Measurements from ENCODE around the gene DOCK9.

DOCK9 gene, protein sequence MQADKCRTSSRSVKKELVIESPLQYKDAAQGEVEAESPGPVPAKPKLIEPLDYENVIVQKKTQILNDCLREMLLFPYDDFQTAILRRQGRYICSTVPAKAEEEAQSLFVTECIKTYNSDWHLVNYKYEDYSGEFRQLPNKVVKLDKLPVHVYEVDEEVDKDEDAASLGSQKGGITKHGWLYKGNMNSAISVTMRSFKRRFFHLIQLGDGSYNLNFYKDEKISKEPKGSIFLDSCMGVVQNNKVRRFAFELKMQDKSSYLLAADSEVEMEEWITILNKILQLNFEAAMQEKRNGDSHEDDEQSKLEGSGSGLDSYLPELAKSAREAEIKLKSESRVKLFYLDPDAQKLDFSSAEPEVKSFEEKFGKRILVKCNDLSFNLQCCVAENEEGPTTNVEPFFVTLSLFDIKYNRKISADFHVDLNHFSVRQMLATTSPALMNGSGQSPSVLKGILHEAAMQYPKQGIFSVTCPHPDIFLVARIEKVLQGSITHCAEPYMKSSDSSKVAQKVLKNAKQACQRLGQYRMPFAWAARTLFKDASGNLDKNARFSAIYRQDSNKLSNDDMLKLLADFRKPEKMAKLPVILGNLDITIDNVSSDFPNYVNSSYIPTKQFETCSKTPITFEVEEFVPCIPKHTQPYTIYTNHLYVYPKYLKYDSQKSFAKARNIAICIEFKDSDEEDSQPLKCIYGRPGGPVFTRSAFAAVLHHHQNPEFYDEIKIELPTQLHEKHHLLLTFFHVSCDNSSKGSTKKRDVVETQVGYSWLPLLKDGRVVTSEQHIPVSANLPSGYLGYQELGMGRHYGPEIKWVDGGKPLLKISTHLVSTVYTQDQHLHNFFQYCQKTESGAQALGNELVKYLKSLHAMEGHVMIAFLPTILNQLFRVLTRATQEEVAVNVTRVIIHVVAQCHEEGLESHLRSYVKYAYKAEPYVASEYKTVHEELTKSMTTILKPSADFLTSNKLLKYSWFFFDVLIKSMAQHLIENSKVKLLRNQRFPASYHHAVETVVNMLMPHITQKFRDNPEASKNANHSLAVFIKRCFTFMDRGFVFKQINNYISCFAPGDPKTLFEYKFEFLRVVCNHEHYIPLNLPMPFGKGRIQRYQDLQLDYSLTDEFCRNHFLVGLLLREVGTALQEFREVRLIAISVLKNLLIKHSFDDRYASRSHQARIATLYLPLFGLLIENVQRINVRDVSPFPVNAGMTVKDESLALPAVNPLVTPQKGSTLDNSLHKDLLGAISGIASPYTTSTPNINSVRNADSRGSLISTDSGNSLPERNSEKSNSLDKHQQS (N-terminal part only)

DNA sequence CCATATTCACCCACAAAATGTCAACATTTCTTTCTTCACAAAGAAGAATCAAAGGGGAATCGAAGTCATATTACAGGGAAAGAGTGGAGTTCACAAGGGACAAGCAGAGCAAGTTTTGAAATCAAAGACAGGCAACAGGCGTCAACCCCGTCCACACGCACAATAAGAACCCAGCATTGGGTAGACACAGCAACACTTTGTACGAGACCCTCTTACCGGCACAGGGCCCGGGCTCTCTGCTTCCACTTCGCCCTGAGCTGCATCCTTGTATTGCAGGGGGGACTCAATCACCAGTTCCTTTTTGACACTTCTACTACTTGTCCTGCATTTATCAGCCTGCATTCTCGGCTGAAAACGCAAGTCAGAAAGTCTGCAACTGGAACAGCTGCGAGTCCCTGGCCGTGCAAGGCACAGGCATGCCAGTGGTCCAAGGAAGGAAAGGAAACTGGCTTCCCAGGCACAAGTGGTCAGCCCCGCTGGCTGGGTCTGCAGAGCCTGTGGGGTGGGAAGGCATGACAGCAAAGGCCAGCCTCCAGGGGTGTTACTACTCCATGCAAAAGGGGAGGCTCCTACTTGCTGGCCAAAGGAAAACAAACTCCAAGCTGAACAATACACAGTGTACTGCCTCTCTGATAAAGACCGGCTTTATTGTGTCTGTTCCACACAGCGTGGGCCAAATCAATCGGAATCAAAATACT is at the start of gene DOCK9:
TSS of gene DOCK9 (minus strand) at position 497 of the 698 bp plus-strand sequence. CDS start at position 342, 155 bp downstream.
- DNase-seq (ENCODE audit: low spot score): peak; percentile 86

DNA sequence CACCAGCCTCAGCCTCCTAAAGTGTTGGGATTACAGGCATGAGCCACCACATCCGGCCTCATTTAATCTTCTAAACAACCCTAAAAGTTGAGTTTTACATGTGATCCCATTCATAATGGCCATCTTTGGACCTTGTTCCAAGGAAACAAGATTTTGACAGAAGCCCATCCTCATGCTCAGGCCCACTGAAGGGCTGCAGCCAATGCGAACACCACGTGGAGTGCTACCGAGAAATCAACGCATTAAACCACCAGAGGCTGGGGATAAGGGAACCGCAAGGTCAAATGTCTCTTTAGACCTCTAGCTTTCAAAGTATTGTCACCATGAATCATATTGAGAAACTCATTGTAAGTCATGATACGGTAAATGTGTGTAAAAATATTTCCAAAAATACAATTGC is 49.4 kb upstream of the DOCK9 start:
- no peak for DNase-seq (ENCODE audit: low spot score)

DNA sequence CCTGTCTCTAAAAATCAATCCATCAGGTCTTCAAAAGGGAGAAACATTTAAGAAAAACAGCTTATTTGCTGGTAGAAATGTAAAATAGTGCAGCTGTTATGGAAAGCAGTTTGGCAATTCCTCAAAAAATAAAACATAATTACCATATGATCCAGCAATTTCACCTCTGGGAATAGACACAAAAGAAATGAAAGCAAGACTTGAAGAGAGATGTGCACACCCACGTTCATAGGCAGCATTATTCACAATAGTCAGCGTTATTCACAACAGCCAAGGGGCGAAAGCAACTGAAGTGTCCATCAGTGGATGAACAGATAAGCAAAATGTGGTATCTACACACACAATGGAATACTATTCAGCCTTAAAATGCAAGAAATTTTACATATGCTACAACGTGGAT is 45.1 kb upstream of the DOCK9 start:
- no peak for DNase-seq (ENCODE audit: low spot score)

DNA sequence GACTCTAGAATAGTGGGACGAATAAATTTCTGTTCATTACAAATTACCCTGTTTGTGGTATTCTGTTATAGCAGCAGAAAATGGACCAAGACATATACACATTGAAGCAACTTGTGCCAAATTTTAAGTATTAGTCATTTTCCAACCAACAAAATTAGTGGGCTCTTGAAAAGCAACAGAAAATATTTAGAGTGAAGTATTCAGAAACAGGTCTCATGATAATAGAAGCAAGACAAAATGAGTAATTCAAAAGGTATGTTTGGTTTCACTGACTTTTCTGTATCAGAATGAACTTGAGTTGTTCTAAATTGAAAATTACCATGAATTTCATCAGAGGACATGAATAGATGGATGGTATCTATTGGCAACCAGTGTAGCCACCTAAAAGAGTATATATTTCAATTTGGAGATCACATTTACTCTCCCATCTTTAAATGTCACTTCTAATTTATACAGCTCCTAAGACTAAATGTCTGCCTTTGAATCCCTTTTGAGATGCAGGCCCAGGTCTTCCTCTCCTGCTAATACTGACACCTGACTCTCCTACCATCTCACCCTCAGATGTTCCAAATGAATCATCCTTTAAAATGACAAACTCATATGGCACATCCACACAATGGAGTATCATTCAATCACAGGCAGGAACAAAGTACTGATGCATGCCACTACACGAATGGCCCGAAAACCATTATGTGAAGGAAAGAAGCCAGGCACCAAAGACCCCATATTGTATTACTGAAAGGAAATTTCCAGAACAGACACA is 40.7 kb upstream of the DOCK9 start:
- no peak for DNase-seq (ENCODE audit: low spot score)

DNA sequence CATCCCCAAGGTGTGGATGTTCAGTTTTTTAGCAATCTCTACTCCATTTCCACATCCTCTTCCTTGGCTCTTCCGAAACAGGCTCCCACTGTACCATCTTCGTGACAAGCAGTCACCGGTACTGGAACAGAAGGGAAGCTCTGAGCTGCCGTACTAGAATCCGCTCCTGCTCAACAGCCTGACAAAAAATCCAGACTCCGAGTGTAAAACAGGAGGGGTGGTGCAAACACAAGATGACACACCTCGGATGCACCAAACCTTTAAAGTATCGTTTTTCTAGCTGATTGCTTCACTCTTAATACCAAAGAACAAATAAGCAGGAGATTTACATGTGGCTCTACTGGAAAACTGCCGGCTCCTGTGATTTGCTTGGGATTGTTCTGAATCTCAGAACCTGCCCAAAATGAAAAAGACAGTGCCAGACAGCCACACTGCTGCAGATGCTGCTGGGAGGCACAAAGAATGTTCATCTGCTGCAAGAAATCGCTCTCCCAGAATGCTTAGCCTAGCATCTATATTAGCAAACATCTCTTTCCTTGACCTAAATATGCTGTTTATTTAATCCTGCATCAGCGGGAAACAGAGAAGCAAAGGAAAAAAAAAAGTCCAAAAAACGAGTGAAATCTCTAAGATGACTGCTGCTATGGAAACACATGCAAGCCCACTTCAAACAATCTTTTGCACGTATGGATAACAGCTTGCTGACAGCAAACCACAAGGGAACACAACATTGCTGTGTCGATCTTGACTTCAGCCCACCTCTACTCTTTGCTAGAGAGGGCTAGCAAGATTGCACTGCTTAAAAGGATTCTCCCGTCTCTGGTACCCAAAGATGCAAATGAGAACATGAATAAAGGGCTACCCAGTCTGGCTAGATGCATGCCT is 38.0 kb upstream of the DOCK9 start:
- no peak for DNase-seq (ENCODE audit: low spot score)

DNA sequence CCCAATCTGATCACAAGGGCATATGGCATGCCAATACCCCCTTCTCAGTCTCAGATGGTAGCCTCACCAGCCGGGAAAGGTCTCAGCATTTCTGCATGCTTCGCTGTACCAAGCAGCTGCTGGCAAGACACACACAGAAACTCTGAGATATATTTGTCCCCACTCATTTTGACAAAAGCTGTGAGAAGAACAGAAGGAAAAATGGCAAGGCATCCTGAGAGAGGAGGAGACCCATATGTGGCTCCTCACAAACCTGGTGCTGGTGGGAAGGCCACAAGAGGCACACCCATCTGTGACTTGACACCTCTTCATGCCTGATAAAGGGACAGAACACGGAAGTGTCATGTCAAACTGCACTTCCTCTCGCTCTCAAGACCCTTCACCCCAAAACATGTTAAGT is 36.7 kb upstream of the DOCK9 start:
- DNase-seq (ENCODE audit: low spot score): no peak

DNA sequence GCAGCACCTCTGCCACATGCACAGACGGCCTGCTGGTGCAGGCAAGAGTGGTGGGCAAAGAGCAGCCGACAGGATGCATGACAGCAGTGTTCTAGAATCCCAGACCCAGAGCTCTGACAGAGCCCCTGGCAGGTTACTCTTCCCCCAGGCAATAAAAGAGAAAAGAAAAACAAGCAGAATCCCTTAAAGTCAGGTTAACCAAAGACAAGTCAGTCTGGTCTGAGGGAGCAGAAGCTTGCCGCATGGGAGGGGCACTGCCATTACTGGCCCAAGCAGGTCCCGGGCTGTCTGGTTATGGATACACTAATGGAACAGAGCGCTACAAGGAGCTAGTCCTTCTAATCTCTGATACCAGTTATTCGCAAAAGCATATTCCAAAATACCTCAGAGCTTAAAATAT is 36.1 kb upstream of the DOCK9 start:
- no peak for DNase-seq (ENCODE audit: low spot score)

DNA sequence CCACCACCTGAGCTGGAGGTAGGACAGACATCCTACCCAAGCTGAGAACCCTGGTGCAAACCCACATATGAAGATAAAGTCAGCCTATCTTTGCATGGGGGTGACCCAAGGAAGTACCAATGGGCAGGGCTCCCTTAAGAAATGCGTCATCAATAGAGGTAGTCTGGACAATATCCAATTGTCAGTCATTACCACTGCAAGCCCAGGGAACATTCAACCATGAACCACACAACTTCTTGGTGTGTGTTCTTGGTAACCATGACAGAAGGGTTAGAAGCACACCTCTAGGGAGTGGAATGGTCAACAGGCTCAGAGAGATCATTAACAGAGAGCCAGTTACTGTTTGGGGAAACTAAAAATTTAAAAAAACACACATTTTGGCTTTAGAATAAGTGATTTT is 34.7 kb upstream of the DOCK9 start:
- DNase-seq (ENCODE audit: low spot score): no peak

DNA sequence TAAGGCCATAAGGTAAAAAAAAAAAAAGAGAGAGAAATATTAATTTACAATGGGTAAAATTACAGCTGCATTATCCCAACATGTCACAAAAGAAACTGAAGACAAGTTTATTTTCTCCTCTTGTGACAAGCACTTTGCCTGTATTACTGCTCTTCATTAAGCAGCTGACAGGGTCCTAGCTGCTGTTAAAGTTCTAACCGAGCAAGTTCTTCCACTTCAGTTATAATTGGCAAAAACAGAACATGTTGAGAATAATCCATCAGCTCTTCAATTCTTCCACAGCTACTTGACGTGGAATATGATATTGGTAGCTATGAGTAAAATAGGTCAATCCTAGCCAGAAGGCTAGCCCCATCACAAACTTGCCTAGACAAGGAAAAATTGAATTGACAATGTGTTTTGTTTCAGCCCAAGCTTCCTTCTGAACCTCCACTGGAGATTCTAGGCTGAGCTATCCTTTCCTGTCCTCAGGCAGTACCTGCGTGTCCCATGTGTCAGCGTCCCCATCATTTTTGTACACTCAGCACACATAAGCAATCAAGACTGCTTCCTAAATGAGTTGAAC is 32.2 kb upstream of the DOCK9 start:
- DNase-seq (ENCODE audit: low spot score): no peak

DNA sequence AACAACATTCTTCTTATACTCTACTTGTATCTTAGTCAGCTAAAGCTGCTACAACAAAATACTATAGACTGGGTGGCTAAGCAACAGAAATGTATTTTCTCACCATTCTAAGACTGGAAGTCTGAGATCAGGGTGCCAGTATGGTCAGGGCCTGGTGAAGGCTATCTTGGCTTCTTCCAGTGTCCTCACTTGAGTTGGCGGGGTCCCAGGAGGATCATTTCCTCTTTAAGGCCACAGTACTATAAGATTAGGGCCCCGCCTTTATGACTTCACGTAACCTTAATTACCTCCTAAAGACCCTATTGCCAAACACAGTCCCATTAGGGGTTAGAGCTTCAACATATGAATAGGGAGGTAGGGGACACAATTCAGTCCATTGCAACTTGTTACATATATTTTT is 30.7 kb upstream of the DOCK9 start:
- DNase-seq (ENCODE audit: low spot score): no peak

DNA sequence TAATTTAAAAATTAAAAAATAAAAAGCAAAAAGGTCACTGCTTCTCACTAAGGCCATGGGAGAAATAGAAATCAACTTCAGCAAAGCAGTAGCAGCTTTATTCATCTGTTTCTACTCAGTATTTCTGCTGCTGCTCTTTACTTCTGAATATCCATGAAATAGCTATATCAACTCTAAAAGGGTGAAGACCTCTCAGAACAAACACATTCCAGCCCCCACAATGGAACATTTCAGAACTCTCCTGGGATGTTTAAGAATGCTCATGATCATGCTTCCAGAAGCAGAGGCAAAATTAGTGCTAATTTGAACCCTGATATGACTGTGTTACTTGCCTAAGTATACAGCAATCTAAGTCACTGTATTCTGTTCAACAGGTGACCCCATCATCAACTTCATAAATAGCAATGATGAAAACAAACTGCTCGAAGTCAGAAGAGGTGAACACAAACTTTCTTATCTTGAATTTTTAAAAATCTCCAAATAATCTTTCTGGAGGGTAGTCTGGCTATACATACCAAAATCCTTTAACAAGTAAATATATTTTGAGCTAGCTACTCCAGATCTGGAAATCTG is 29.6 kb upstream of the DOCK9 start:
- DNase-seq (ENCODE audit: low spot score): no peak

DNA sequence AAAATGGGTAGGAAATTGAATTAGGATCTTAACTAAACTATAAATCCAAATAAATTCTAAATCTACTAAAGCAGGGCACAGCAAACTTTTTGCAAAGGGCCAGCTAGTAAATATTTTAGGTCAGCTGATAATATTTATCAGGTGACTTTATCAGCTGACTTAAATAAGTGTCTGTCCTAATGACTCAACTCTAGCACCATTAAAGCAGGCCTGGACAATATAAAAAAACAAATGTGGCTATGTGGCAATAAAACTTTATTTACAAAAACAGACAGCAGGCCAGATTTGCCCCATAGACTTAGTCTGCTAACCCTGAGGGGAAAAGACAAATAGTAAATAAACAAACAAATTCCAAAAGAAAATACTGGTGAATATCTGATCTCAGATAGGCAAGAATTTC is 27.7 kb upstream of the DOCK9 start:
- no peak for DNase-seq (ENCODE audit: low spot score)

DNA sequence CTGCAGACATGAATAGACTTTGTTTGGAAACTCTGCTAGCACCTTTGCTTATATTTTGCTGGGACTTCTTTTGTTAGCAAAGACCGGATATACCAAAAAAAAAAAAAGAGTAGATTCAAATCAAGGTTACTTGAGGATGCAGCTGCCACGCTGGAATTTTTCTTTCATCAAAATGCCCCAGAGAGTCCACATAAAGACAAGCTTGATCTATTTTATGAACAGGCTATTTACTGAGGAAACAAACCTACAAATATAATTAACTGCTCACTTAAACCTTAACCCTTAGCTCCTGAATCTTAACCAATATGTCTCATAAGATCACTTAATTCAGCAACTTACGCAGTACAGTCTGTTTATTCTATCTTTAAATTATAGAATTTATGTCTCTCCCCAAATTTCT is 27.1 kb upstream of the DOCK9 start:
- DNase-seq (ENCODE audit: low spot score): no peak

DNA sequence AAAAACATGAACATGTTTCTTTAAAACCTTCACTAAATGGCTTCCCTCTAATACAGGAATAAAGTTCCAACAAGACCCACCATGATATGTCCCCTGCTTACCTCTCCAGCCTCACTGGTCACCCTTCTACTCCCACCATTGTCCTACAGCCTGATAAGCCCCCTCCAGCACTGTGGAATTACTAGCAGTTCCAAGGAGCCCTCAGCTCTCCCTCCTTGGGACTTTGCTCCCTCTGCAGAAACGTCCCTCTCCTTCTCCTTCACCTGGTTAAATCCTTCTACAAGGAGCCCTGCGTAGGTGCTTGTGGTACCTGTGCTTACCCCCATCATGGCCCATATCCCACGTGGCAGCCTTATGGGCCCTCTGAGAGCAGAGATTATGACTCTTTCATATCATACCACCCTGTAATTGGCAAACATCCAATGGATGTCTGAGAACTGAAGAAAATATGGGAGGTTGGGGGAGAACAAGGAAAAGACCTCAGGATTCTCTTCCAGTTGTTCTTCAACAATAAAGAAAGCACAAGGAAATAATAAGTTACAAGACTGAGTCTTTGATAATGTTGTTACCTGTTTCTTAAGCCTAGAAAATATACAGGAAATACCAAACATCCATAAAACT is 26.1 kb upstream of the DOCK9 start:
- no peak for DNase-seq (ENCODE audit: low spot score)

DNA sequence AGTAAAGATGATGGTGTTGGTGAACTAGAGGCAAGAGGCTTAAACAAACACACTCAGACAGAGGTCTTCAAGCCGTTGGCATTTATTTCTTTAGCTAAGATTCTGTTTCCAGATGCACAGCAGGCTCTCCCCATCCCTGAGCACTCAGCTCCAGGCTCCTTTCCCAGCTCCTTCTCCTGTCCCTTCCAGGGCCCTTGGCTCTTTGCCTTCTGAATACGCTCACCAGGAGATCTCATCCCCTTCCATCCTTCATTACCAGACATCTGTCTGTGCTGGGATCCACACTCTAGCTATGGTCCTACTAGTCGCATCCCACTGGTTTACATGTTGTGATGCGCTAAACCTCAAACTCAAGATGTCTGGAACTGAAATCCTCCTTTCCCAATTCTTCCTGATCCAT is 25.3 kb upstream of the DOCK9 start:
- no peak for DNase-seq (ENCODE audit: low spot score)

DNA sequence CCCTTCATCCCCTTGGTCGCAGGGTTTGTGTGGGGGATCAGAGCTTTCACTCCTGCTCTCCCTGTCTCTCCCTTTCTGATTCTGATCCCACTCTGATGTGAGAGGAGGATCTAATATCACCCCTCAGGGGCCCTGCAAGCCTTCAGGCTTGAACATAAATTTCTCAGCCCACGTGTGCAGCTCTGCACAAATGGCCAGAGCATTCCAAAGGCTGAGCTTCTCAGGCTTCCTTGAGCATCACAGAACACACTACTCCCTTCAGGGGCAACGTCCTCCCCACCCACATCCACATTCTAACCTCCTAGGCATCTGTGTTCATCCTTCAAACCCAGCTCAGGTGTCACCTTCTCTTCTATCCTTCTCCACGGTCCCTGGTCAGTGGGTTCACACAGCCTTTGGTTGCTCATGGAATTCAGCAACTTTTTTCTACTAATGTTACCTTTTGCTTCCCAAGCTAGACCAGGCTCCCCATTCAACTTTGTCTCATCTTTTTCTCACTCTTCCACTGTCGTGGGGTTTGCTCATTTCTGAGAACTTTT is 24.4 kb upstream of the DOCK9 start:
- no peak for DNase-seq (ENCODE audit: low spot score)

DNA sequence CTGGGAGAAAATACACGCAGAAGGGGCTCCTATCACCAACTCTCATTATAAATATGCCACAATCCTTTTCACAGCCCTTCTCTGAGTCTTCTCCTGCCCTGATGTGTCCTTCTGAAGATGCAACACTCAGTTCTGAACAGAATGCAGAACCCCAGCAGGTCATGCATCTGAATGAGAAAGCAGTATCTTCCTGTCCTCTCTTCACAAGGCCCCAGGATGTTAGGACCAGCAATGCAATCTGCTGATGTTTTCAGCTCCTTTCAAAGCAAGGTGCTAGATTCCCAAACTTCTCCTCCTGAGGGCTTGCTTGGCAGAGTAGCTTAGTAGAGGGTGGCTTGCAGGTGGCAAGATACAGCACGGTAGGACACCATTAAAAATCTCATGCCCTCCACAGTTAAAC is 22.3 kb upstream of the DOCK9 start:
- DNase-seq (ENCODE audit: low spot score): no peak

DNA sequence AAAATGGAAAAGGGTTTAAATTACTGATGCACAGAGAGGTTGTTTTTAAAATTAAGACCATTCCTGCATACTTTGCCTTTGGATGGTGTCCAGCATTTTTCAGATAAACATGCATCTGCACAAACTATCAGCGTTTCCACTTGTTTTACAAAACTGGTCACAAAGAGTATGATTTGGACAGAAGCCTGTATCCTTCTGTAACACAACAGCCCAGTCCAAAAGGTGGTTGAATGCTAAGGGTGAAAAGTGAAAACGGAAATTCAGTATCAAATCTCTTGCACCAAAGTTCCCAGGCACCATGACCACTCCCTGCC is 21.7 kb upstream of the DOCK9 start:
- no peak for DNase-seq (ENCODE audit: low spot score)
